ENCODE results near the gene DGUOK. TPM values are rescaled to one million over a fixed set of nuclear protein-coding genes. Genes with fewer than 3 reads are reported as not detected.
"Not testable (repeated sequence)": the region's sequence is repeated elsewhere in the genome, so short reads cannot be mapped to it uniquely, and the experiment has no call there.

DGUOK gene
- total and polyA plus RNA-seq, 4 donors = 19.6 to 49.7 (median 28.3) TPM

DNA sequence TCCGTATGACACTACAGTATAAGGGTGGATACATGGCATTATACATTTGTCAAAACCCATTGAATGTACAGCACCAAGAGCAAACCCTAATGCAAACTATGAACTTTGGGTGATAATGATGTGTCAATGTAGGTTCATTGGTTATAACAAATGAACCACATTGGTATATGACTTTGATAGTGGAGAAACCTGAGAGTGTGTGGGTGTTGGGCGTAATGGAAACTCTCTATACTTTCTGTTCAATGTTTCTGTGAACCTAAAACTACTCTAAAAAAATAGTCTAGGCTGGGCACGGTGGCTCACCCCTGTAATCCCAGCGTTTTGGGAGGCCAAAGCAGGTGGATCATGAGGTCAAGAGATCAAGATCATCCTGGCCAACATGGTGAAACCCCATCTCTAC lies 40.3 kb upstream of the DGUOK start:
- DNase-seq (ENCODE audit: low spot score) = no peak
- H3K9me3 ChIP-seq (ENCODE audit: control insufficient read depth in 4 of 4, low read length in 3 of 4) = no peaks in the 10 kb centered on the region
- no peaks in the 10 kb centered on the region for H3K4me1 ChIP-seq (ENCODE audit: control insufficient read depth in 4 of 4, insufficient read depth in 4 of 4, low read length in 3 of 4)
- H3K27me3 ChIP-seq (ENCODE audit: control insufficient read depth in 4 of 4, insufficient read depth in 4 of 4, low read length in 3 of 4) = no peaks in the 10 kb centered on the region
- H3K4me3 ChIP-seq (ENCODE audit: low read depth in 1 of 3, low read length in 3 of 3) = no peak overlapping the region
- TF ChIP-seq RAD21 (IDR thresholded peaks at IDR 0.05) = no peak
- TF ChIP-seq YY1 (IDR thresholded peaks at IDR 0.05) = no peak
- TF ChIP-seq NR2F2 (IDR thresholded peaks at IDR 0.05) = no peak
- no peak for TF ChIP-seq SP1 (IDR thresholded peaks at IDR 0.05)
- no peak for TF ChIP-seq JUND (IDR thresholded peaks at IDR 0.05)
- TF ChIP-seq MAX (IDR thresholded peaks at IDR 0.05) = no peak
- TF ChIP-seq FOXA1 (IDR thresholded peaks at IDR 0.05) = no peak
- TF ChIP-seq FOXA2 (IDR thresholded peaks at IDR 0.05) = no peak
- TF ChIP-seq EGR1 (IDR thresholded peaks at IDR 0.05; ENCODE audit: low read depth in 2 of 2) = no peak
- no peak for TF ChIP-seq GABPA (IDR thresholded peaks at IDR 0.05 in 1 of 2, conservative IDR thresholded peaks at IDR 0.05 in 1 of 2)
- no peaks in the 10 kb centered on the region for H3K36me3 ChIP-seq (ENCODE audit: control insufficient read depth in 4 of 4, insufficient read depth in 3 of 4, low read depth in 1 of 4, low read length in 3 of 4)
- no peak overlapping the region for H3K27ac ChIP-seq (ENCODE audit: low read depth in 1 of 2, low read length in 2 of 2)
- WGBS = 80% methylated on average over 4 of the region's 4 CpGs
- H3K9ac ChIP-seq (ENCODE audit: low read depth in 1 of 2, low read length in 2 of 2) = no peak overlapping the region

- not testable (repeated sequence) for H3K9ac ChIP-seq (ENCODE audit: low read depth in 1 of 2, low read length in 2 of 2); DNase-seq (ENCODE audit: low spot score); H3K4me3 ChIP-seq (ENCODE audit: low read depth in 1 of 3, low read length in 3 of 3); H3K4me1 ChIP-seq (ENCODE audit: control insufficient read depth in 4 of 4, insufficient read depth in 4 of 4, low read length in 3 of 4); H3K36me3 ChIP-seq (ENCODE audit: control insufficient read depth in 4 of 4, insufficient read depth in 3 of 4, low read depth in 1 of 4, low read length in 3 of 4); H3K27me3 ChIP-seq (ENCODE audit: control insufficient read depth in 4 of 4, insufficient read depth in 4 of 4, low read length in 3 of 4); H3K9me3 ChIP-seq (ENCODE audit: control insufficient read depth in 4 of 4, low read length in 3 of 4); H3K27ac ChIP-seq (ENCODE audit: low read depth in 1 of 2, low read length in 2 of 2)
- 77% methylated on average over 11 of the region's 11 CpGs for WGBS
Measured at GRCh38 chr2:73887596-73888353, 38.9 kb upstream of the DGUOK start.

DNA sequence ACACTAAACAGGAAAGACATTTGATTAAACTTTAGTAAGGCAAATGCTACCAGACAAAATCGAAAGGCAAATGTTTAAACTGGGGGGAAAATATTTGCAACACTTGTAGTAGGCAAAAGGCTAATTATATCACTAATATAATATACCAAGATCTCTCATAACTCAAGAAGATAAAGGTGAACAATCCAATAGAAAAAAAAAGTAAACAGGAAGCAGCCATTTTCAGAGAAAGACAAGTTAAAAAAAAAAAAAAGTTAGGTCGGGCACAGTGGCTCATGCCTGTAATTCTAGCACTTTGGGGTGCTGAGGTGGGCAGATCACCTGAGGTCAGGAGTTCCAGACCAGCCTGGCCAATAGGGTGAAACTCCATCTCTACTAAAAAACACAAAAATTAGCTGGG lies 38.3 kb upstream of the DGUOK start:
- no peak overlapping the region for H3K9ac ChIP-seq (ENCODE audit: low read depth in 1 of 2, low read length in 2 of 2)
- no peak overlapping the region for H3K4me3 ChIP-seq (ENCODE audit: low read depth in 1 of 3, low read length in 3 of 3)
- H3K4me1 ChIP-seq (ENCODE audit: control insufficient read depth in 4 of 4, insufficient read depth in 4 of 4, low read length in 3 of 4) = no peaks in the 10 kb centered on the region
- H3K27ac ChIP-seq (ENCODE audit: low read depth in 1 of 2, low read length in 2 of 2) = no peak overlapping the region
- H3K36me3 ChIP-seq (ENCODE audit: control insufficient read depth in 4 of 4, insufficient read depth in 3 of 4, low read depth in 1 of 4, low read length in 3 of 4) = no peaks in the 10 kb centered on the region
- H3K27me3 ChIP-seq (ENCODE audit: control insufficient read depth in 4 of 4, insufficient read depth in 4 of 4, low read length in 3 of 4) = no peaks in the 10 kb centered on the region
- WGBS = 57% methylated on average over 2 of the region's 2 CpGs
- H3K9me3 ChIP-seq (ENCODE audit: control insufficient read depth in 4 of 4, low read length in 3 of 4) = no peaks in the 10 kb centered on the region
- no peak for DNase-seq (ENCODE audit: low spot score)
- no peak for TF ChIP-seq ZBTB33 (IDR thresholded peaks at IDR 0.05)
- TF ChIP-seq FOXA2 (IDR thresholded peaks at IDR 0.05) = no peak
- TF ChIP-seq HNF4A (conservative IDR thresholded peaks at IDR 0.05) = no peak

GRCh38 chr2:73889206-73889605 lies 37.5 kb upstream of the DGUOK start:
- DNase-seq (ENCODE audit: low spot score) = no peak
- H3K9me3 ChIP-seq (ENCODE audit: control insufficient read depth in 4 of 4, low read length in 3 of 4) = no peaks in the 10 kb centered on the region
- WGBS = 76% methylated on average over 5 of the region's 5 CpGs

More at GRCh38 chr2:73889206-73889605, 37.5 kb upstream of the DGUOK start:
- no peaks in the 10 kb centered on the region for H3K27me3 ChIP-seq (ENCODE audit: control insufficient read depth in 4 of 4, insufficient read depth in 4 of 4, low read length in 3 of 4)
- no peaks in the 10 kb centered on the region for H3K36me3 ChIP-seq (ENCODE audit: control insufficient read depth in 4 of 4, insufficient read depth in 3 of 4, low read depth in 1 of 4, low read length in 3 of 4)
- TF ChIP-seq CTCF (IDR thresholded peaks at IDR 0.05; ENCODE audit: low read depth, low read length, missing input control) (no peak), NR2F2 (IDR thresholded peaks at IDR 0.05) (no peak), RXRA (IDR thresholded peaks at IDR 0.05) (no peak), EGR1 (IDR thresholded peaks at IDR 0.05; ENCODE audit: low read depth in 2 of 2) (no peak), GABPA (IDR thresholded peaks at IDR 0.05 in 1 of 2, conservative IDR thresholded peaks at IDR 0.05 in 1 of 2) (no peak), FOXA1 (IDR thresholded peaks at IDR 0.05) (no peak), HNF4A (conservative IDR thresholded peaks at IDR 0.05) (no peak)
- TF ChIP-seq, protein P1, sequence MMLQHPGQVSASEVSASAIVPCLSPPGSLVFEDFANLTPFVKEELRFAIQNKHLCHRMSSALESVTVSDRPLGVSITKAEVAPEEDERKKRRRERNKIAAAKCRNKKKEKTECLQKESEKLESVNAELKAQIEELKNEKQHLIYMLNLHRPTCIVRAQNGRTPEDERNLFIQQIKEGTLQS (IDR thresholded peaks at IDR 0.05) = no peak
- no peaks in the 10 kb centered on the region for H3K4me1 ChIP-seq (ENCODE audit: control insufficient read depth in 4 of 4, insufficient read depth in 4 of 4, low read length in 3 of 4)
- no peak overlapping the region for H3K4me3 ChIP-seq (ENCODE audit: low read depth in 1 of 3, low read length in 3 of 3)
- no peak overlapping the region for H3K27ac ChIP-seq (ENCODE audit: low read depth in 1 of 2, low read length in 2 of 2)
- H3K9ac ChIP-seq (ENCODE audit: low read depth in 1 of 2, low read length in 2 of 2) = no peak overlapping the region

Data from liver (tissue), 9 donors.